Measurements from ENCODE around the gene FHAD1.
"Not testable (repeated sequence)": the region's sequence is repeated elsewhere in the genome, so short reads cannot be mapped to it uniquely, and the experiment has no call there.

FHAD1 gene

DNA sequence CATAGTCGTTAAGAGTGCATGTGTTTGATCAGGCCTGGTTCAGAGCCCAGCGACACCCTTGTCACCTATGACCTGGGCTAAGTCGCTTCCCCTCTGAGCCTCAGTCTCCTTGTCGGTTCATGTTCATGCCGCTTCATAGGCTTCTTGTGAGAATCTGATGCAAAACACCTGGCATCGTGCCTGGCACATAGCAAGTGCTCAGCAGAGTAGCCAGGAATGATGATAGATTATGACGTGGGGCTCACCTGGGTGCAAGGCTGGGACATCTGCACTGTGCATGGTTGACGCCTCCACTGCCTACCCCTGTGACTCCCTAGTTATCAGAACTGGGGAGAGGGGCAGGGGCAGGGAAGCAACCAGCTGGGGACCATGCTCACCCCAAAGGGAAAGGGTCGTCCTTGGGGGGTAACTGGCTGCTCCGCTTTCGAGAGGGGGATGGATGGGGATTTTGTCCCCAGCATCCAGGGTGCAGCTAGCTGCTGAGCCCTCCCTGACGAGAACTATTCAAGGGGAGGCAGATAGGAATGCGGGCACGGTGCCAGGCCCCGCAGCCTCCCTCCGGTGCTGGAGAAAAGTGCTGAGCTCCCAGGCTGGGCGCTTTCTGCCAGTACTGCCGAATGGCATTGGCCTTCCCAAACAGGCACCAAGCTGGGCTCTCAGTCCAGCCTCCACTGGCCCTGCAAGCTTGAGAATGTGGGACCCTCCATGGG is 171.9 kb downstream of the FHAD1 start:
- no peak for DNase-seq (ENCODE audit: low spot score)

DNA sequence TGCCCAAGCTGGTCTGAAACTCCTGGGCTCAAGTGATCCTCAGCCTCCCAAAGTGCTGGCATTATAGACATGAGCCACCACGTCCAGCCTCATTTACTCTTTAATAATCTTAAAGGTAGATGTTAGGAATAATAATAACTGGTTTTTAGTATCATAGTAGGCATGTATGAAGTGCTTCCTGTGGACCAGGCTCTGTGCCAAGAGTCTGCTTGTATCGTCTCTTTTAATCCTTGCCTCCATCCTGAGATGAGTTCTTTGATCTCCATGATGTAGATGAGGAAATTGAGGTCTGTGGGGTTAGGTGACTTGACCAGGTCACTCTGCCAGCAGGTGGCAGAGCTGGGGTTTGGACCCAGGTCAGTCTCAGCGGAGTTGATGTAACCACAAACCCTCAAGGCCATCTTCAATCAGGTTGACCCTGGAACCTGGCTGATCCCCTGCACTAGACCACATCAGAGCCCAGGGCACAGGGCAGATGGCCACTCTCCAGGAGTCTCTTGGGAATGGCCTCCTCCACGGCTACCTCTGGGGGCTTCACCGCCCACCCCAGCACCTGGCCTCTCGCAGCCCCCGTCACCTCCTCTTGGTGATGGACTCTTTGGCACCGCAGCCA is 173.9 kb downstream of the FHAD1 start:
- no peak for DNase-seq (ENCODE audit: low spot score)

DNA sequence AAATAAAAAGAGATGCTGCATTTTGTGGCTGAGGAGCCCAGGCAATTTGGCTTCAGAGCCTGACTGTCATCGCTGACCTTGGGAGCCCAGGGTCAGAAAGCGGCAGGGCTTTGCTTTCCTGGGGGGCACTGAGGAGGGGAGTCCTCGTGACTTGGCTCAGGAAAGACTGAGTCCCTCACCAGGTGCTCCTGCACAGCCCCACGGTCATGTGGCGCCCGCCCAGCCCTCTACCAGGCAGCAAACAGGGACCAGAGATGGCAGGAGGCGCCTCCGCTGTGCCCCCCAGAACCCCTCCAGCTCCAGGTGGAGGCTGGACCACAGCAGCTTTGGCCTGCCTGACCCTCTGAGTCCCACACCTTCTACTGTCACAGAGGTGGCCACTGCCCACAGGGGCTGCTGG is 175.8 kb downstream of the FHAD1 start:
- DNase-seq (ENCODE audit: low spot score) = no peak

DNA sequence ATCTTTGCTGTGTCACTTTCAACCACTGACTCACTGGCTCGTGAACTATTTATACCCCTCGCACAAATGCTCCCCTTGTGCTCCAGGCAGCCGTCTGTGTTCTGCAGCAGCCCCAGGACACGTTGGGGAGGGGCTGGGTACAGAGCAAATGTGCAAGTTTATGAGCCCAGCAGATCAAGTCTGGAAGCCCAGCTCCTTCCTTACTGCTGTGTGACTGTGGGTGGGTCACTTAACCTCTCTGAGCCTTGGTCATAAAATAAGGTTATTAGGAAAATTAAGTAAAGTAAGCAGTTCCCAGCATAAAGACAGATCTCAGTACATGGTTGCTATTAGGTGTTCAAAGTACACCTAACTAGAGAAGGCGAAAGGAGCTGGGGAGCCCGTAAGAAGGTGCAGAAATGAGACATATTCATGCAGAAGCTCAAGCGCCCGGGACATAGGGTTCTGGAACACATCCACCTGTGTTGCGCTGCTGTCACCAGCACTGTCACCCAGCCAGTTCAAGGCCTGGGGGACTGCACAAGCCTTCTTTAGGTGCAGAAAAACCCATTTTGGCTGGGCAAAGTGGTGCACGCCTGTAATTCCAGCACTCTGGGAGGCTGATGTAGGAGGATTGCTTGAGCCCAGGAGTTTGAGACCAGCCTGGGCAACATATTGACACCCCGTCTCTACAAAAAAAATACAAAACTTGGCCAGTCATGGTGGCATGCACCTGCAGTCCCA is 176.5 kb downstream of the FHAD1 start:
- DNase-seq (ENCODE audit: low spot score) = no peak

DNA sequence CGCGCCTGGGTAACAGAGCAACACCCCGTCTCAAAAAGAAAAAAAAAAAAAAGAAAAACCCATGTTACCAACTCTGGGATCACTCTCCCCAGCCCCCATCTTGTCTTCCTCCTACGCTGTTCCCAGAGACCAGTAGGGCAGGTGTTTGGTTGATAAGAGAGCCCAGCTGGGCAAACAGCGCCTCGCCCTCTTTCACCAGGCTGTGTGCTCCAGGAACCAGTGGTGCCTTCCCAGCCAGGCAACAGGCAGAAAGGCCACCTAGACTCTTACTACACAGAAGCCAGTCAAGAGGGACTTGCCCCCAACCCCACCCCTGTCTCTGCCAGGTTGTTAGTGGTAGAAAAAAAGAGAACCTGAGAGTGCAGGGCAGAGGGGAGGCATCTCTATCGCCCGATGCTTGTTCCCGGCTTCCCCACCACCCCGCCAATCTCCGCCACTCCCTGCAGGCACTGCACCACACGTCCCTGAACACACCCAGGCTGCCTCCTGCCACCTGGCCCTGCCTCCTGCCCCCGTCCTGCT is 177.2 kb downstream of the FHAD1 start:
- no peak for DNase-seq (ENCODE audit: low spot score)

DNA sequence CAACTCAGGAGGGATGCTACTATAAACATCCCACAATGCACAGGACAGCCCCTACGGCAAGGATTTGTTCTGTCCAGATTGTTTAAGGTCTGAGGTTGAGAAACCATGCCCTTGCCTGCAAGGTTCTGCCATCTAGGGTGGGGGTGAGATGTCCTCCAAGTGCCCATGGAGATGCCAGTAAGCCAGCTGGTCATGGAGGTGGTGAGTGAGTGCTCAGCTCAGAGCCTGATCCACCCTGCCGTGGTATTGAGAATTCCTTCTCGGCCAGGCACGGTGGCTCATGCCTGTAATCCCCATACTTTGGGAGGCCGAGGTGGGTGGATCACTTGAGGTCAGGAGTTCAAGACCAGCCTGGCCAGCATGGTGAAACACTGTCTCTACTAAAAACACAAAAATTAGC is 178.0 kb downstream of the FHAD1 start:
- no peak for DNase-seq (ENCODE audit: low spot score)

DNA sequence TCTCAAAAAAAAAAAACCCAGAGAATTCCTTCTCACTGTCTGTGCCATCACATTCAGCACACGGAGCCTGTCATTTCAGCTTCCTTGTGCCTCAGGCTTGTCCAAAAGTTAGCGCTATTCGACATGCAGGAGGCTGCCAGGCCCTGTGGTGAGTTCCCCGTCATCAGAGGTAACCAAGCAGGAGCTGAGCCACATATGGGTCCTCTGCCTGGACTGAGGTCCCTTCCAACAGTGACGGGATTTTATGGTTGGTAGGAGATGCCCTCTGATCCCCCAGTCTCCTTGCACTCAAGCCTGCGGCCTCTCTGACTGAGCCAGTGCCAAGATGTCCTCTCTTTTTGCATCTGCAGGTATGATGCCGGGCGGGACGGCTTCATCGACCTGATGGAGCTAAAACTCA is 178.5 kb downstream of the FHAD1 start:
- no peak for DNase-seq (ENCODE audit: low spot score)

DNA sequence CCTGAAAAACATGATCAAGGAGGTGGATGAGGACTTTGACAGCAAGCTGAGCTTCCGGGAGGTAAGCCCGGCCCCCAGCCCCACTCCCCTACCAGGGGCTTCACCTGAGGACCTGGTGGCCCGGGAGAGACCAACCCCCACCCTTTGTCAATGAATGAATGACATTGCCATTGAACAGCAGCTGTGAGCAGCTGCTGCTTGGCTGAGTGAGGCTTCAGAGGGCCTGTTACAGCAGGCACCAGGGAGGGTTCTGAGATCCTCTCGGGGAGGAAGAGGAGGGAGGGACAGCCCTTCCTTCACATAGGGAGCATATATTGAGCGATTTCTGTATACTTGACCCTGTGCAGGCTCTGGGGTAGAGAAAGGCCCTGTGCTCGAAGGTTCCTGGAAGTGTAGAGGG is 178.9 kb downstream of the FHAD1 start:
- DNase-seq (ENCODE audit: low spot score) = no peak

DNA sequence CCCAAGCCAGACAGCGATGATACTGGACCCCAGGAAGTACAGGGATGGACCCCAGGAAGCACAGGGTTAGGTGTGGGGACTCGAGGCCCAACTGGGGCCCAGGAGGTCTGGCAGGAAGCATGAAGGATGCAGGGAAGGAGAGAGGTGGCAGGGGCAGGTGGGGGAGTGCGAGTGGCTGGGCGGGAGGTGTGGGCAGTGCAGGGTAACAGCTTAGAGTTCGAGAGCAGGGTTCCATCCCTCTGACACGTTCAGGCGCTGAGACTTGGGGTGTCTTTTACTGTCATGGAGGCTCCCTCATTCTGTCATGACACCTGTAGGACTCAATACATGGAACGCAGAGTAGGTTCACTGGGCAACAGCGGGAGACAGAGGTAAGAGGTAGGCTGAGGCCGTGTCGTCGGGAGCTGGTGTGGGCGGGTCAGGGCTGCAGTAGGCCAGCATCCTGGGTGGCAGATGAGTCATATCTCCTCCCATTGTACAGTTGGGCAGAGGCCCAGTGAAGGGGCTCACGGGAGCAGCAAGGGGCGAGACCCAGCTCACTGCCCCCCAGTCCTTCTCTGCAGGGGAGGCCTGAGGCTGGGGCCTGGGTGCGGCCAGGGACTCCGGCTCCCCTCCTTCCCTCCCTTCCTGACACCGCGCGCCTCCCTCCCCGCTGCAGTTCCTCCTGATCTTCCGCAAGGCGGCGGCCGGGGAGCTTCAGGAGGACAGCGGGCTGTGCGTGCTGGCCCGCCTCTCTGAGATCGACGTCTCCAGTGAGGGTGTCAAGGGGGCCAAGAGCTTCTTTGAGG is 179.7 kb downstream of the FHAD1 start:
- no peak for DNase-seq (ENCODE audit: low spot score)

DNA sequence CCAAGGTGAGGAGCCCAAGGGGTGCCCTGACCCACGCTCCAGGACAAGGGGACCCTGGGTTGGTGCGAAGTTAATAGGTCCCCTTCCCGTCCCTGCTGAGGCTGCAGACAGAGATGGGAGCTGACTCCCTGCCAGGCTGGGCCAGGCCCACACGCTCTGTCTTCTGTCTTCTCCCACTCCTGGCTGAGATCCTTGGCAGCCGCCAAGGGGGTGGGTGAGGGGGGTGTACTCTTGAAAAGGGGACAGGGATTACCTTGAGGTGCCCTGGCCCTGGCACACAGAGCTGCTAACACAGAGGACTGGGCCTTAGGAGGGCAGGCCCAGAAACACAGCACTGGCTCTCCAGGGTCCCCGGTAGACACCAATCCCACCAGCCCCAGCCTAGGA is 180.2 kb downstream of the FHAD1 start:
- no peak for DNase-seq (ENCODE audit: low spot score)

DNA sequence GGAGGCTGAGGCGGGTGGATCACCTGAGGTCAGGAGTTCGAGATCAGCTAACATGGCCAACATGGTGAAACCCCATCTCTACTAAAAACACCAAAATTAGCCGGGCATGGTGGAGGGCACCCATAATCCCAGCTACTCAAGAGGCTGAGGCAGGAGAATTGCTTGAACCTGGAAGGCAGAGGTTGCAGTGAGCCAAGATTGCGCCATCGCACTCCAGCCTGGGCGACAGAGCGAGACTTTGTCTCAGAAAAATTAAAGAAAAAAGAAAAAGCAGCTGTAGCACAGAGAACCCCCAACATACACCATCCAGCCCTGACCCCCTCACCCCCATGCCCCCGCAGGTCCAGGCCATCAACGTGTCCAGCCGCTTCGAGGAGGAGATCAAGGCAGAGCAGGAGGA is 181.2 kb downstream of the FHAD1 start:
- not testable (repeated sequence) for DNase-seq (ENCODE audit: low spot score)

DNA sequence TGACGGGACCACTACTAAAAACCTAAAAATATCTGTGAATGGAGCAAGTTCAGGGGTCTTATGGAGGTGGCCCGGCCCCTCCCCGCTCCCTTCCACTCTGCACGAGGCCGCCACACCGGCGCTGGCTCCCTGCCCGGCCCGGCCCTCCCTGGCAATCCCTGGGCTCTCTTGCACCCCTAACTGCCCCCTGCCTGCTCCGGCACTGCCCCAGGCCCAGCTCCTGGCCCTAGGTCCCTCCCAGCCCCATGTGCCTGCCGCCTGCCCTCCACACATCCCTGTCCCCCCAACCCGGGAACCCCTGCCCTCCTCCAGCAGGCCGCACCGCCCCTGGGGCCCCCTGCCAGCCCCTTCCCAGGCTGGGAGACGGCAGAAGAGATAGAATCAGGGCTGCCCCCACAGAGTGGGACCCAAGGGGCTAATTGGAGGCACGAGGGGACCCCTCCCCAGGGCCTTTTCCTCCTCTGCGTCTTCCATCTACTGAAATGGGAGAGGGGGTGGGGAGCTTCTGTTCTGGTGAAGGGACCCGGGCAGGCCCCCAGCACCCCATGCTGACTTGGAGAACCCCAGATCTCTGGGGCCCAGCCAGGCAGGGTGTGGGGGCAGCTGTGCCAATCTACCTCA is 181.9 kb downstream of the FHAD1 start:
- DNase-seq (ENCODE audit: low spot score) = no peak

DNA sequence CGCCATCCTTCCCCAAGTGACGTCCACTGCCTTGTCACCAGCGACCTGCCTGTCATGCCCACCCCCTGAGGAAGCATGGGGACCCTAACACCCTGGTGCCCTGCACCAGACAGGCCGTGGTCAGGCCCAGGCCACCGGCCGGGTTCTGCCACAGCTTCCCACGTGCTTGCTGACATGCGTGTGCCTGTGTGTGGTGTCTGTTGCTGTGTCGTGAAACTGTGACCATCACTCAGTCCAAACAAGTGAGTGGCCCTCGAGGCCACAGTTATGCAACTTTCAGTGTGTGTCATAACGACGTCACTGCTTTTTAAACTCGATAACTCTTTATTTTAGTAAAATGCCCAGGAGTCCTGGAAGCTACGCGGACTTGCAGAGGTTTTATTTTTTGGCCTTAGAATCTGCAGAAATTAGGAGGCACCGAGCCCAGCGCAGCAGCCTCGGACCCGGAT is 182.7 kb downstream of the FHAD1 start:
- no peak for DNase-seq (ENCODE audit: low spot score)

DNA sequence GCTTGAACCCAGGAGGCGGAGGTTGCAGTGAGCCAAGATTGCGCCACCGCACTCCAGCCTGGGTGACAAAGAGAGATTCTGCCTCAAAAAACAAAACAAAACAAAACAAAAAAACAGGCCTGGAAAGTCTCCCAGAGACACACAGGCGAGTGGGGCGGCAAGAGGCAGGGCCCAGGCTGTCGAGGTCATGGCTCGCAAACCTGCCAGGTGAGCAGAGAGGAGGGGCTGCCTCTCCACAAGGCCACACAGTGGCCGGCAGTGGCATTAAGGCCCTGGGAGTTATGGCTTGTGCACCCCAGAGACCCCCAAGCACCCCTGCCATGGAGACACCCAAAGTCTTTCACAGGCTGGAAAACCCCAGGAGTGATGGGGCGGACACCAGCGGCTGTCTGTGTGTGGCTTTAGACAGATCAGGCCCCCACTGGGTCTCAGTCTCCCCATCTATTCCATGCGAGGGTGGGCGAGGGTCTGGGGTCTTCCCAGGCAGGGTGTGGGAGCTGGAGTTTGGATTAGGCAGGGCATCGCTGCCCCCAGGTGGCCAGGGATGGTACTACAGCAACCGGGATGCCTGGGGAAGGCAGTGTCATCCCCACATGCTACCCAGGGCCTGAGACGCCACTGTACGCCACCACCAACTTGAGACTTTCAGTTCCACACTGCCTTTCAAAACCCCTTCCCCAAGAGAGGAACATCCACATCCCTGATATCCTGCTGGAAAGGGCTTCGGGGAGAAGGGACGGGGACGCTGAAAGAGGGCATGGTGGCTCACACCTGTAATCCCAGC is 184.0 kb downstream of the FHAD1 start:
- no peak for DNase-seq (ENCODE audit: low spot score)

DNA sequence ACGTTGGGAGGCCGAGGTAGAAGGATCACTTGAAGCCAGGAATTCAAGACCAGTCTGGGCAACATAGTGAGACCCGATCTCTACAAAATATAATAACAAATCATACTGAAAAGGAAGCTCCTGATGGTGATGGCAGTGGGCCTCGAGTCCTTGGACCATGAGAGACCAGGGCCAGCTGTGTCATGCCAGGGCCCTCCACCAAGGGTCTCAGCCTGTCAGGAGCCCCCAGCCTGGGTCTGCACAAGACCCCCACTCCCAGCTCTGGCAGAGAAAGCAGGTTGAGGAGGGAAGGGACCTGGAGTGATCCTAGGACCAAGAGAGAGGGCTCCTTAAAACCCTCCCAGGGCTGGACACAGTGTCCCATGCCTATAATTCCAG is 184.5 kb downstream of the FHAD1 start:
- no peak for DNase-seq (ENCODE audit: low spot score)

DNA sequence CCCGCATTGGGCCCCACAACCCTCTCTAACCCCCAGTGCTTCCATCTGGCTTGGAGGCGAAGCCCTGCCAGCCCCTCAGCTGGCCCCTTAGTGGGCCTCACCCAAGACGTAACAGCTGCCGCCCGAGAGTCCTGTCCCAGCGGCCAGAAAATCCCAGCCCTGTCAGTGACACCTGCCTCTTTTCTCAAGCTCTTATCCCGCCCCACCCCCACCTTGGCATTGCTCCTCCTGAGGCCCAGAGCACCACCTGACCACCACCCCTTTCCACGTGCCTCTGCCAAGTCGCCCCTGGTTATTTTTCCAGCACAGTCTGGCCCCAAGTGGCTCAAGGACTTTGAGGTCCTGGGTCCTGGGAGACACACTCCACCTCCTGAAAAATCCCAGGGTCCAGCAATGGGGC is 185.3 kb downstream of the FHAD1 start:
- DNase-seq (ENCODE audit: low spot score) = no peak

DNA sequence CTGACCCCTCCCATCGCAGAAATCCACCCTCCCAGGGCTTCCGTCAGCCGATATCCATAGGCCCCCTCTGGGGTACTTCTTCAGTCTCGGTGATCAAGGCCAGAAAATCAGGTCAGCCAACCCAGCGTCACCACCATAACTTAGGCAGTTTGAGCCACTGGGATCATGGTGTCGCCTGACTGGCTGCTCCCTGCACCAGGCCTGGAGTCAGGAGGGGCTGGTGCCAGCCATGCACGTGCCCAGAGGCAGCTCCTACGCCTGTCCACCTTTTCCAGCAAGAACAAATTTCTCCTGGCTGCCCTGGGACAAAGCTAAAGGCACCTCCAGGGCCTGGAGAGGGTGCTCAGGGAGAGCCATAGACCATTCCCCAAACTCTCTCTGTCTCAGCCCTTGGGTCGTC is 186.4 kb downstream of the FHAD1 start:
- DNase-seq (ENCODE audit: low spot score) = no peak

DNA sequence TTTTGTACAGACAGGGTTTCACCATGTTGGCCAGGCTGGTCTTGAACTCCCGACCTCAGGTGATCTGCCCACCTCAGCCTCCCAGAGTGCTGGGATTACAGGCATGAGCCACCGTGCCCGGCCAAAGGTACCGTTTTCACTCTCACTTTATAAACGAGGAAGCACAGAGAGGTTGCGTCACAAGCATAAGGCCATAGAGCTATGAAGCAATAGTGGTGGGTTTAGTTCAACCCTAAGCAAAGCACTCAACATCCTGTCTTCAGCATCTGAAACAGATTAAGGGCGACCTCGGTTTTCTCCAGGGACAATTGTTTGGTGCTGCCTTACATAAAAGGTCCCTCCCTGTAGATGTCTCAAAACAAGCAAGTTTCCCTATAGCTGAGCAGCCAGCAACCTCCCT is 187.7 kb downstream of the FHAD1 start:
- not testable (repeated sequence) for DNase-seq (ENCODE audit: low spot score)

DNA sequence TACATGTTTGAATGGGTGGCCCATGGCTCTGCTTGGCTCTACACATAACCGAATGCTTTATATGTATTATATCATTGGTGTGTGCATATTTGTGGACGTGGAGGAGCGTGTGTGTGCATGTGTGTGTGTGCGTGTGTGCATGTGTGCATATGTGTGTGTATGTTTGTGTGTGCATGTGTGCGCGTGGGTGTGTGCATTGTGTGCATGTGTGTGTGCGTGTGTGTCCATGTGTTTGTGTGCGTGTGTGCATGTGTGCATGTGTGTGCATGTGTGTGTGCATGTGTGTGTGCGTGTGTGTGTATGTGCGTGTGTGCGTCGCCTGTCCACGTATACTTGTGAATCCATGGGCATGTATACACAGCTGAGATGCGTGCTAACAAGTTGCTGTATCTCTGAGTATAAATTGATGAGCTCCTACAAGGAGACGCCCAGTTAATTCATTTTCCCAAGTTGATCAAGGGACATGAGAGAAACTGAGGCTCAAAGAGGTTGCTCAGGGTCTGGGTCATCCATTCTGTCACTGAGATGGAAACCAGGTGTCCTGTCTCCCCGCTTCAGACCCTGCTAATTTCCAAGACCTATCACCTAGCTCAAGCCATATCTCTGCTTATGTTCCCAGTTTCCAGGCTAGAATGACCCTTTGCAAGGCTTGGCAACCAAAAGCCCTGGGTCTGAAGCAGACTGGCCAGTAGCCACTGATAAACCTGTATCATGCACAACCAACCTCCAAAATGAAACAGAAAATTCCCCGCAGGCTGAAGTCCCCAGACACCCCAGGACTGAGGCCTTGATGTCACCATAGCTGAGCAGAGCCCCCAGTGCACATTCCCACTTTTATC is 188.4 kb downstream of the FHAD1 start:
- no peak for DNase-seq (ENCODE audit: low spot score)

DNA sequence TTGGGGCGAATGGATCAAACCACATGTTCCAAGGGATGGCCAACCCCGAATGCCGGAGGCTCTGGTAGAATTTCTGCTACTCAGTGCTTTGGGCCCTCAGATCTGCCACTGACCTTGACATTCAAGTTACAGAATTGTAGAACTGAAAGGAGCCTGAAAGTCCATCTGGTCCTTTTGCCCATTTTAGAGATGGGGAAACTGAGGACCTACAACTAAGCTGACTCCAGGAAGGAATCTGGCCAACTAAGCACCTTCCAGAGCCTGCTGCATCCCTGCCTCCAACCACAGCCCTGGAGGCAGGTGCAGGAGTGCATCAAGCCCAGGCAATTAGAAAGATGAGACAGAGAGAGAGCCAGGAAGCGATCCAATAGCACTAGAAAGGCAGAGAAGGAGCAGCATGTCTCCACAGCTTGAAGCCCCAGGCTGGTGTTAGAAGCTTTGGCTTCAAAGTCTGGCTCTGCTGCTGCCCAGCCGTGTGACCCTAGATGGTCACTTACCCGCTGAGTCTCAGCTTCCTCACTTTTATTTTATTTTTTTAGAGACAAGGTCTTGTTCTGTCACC is 189.9 kb downstream of the FHAD1 start:
- DNase-seq (ENCODE audit: low spot score) = no peak
